ENCODE results near the gene DTX3. TPM values are rescaled to one million over a fixed set of nuclear protein-coding genes. Genes with fewer than 3 reads are reported as not detected.

DTX3 gene
- total and polyA plus RNA-seq, 2 of the 13 experiments (the other 11 are each of a cell fraction or from before 2014, with no cell fraction given) = 9.0 to 27.2 TPM

- TF ChIP-seq ZBED4 (CRISPR knock-in tag; IDR thresholded peaks at IDR 0.05; ENCODE audit: borderline replicate concordance) (no peak), ZSCAN22 (CRISPR knock-in tag; IDR thresholded peaks at IDR 0.05) (no peak), TOE1 (CRISPR knock-in tag; IDR thresholded peaks at IDR 0.05) (no peak), CSRNP2 (CRISPR knock-in tag; conservative IDR thresholded peaks at IDR 0.05; ENCODE audit: low read depth) (no peak), ZNF10 (CRISPR knock-in tag; IDR thresholded peaks at IDR 0.05; ENCODE audit: borderline replicate concordance, low read depth) (no peak), KLF15 (CRISPR knock-in tag; IDR thresholded peaks at IDR 0.05; ENCODE audit: borderline replicate concordance) (no peak), ZNF607 (CRISPR knock-in tag; IDR thresholded peaks at IDR 0.05; ENCODE audit: borderline replicate concordance) (no peak), MYPOP (CRISPR knock-in tag; IDR thresholded peaks at IDR 0.05) (0 out of 2 replicates have a peak, but pooled peaks have one; percentile 43), MYC (CRISPR knock-in tag; IDR thresholded peaks at IDR 0.05; ENCODE audit: borderline replicate concordance) (0 out of 2 replicates have a peak, but pooled peaks have one; percentile 36), PATZ1 (CRISPR knock-in tag; IDR thresholded peaks at IDR 0.05) (no peak), NR2F1 (CRISPR knock-in tag; IDR thresholded peaks at IDR 0.05) (peak in 1 of 2 experiments; percentile 24; a peak in 1 of 4 replicates), ATM (IDR thresholded peaks at IDR 0.05; ENCODE audit: borderline replicate concordance) (no peak), TRIM24 (CRISPR knock-in tag; IDR thresholded peaks at IDR 0.05) (no peak), ZNF800 (CRISPR knock-in tag; IDR thresholded peaks at IDR 0.05) (0 out of 2 replicates have a peak, but pooled peaks have one; percentile 37), POLR2AphosphoS2 (IDR thresholded peaks at IDR 0.05; ENCODE audit: low read depth, low read length) (no peak)
Observed at GRCh38 chr12:57619434-57620244, 15.0 kb downstream of the DTX3 start (continued).

Data from HepG2 (cell line).